Measurements from ENCODE around the gene LRP5.
"Not testable (repeated sequence)": the region's sequence is repeated elsewhere in the genome, so short reads cannot be mapped to it uniquely, and the experiment has no call there.

LRP5 gene

GRCh38 chr11:68282141-68282860, 30.1 kb upstream of the LRP5 start:
- DNase-seq (ENCODE audit: low read depth) = no peak

- DNase-seq (ENCODE audit: low read depth) = no peak
Measured at GRCh38 chr11:68282861-68283230, 29.5 kb upstream of the LRP5 start.

GRCh38 chr11:68284588-68284987, 27.8 kb upstream of the LRP5 start:
- DNase-seq (ENCODE audit: low read depth) = not testable (repeated sequence)

GRCh38 chr11:68287419-68287818, 25.0 kb upstream of the LRP5 start:
- DNase-seq (ENCODE audit: low read depth) = no peak

GRCh38 chr11:68289456-68289855, 22.9 kb upstream of the LRP5 start:
- DNase-seq (ENCODE audit: low read depth) = no peak

GRCh38 chr11:68293708-68294107, 18.7 kb upstream of the LRP5 start:
- no peak for DNase-seq (ENCODE audit: low read depth)

- no peak for DNase-seq (ENCODE audit: low read depth)
Measured at GRCh38 chr11:68295271-68295670, 17.1 kb upstream of the LRP5 start.

GRCh38 chr11:68295940-68296339, 16.5 kb upstream of the LRP5 start:
- no peak for DNase-seq (ENCODE audit: low read depth)

GRCh38 chr11:68296344-68297051, 15.9 kb upstream of the LRP5 start:
- no peak for DNase-seq (ENCODE audit: low read depth)

- DNase-seq (ENCODE audit: low read depth) = no peak
Measured at GRCh38 chr11:68297052-68297378, 15.4 kb upstream of the LRP5 start.

- DNase-seq (ENCODE audit: low read depth) = no peak
Measured at GRCh38 chr11:68297494-68297811, 14.9 kb upstream of the LRP5 start.

- peak; percentile 58 for DNase-seq (ENCODE audit: low read depth)
Measured at GRCh38 chr11:68297812-68298658, 14.4 kb upstream of the LRP5 start.

GRCh38 chr11:68298659-68299516, 13.5 kb upstream of the LRP5 start:
- DNase-seq (ENCODE audit: low read depth) = no peak

- not testable (repeated sequence) for DNase-seq (ENCODE audit: low read depth)
Measured at GRCh38 chr11:68299517-68299879, 12.9 kb upstream of the LRP5 start.

GRCh38 chr11:68300076-68300830, 12.1 kb upstream of the LRP5 start:
- DNase-seq (ENCODE audit: low read depth) = no peak

GRCh38 chr11:68302256-68302655, 10.1 kb upstream of the LRP5 start:
- no peak for DNase-seq (ENCODE audit: low read depth)

- DNase-seq (ENCODE audit: low read depth) = peak; percentile 47
Measured at GRCh38 chr11:68302670-68303069, 9.7 kb upstream of the LRP5 start.

GRCh38 chr11:68303083-68303482, 9.3 kb upstream of the LRP5 start:
- DNase-seq (ENCODE audit: low read depth) = no peak

- DNase-seq (ENCODE audit: low read depth) = no peak
Measured at GRCh38 chr11:68303982-68304780, 8.2 kb upstream of the LRP5 start.

GRCh38 chr11:68306636-68307035, 5.8 kb upstream of the LRP5 start:
- DNase-seq (ENCODE audit: low read depth) = no peak

GRCh38 chr11:68308068-68308467, 4.3 kb upstream of the LRP5 start:
- no peak for DNase-seq (ENCODE audit: low read depth)

Measured in iris pigment epithelial cell (primary cell).